Natural killer cell (primary cell): ENCODE results near the gene DCXR. TPM values are rescaled to one million over a fixed set of nuclear protein-coding genes. Genes with fewer than 3 reads are reported as not detected.

ENCODE experiments used
- ATAC-seq, 3 donors: fragments of 150-1000 bp in 2 of 3; fragments of 200-7000 bp in 1 of 3; cut with Tn5 transposase; 1 replicate in 1 of 3; 2 replicates in 2 of 3; pipeline ENCODE4 v1.10.0; 2021; ENCODE audit warnings: mild to moderate bottlenecking in 2 of 3, moderate library complexity in 2 of 3
- DNase-seq, 2 donors: peaks; one replicate each; pipeline versions ENCODE4 v3.0.0 to v3.0.0-alpha.2; 2013 to 2021; ENCODE audit warnings: mixed read lengths in 1 of 2
- H3K27ac ChIP-seq: one replicate; pipeline ENCODE4 v1.5.1; 2013; ENCODE audit warnings: mild to moderate bottlenecking, low read length
- H3K27me3 ChIP-seq: one replicate; pipeline ENCODE4 v1.6.1; 2013; ENCODE audit warnings: low read length; ENCODE audit not compliant: control insufficient read depth, insufficient read depth
- H3K36me3 ChIP-seq: one replicate; pipeline ENCODE4 v1.6.1; 2013; ENCODE audit warnings: low read length; ENCODE audit not compliant: control insufficient read depth, insufficient read depth
- H3K4me1 ChIP-seq: one replicate; pipeline ENCODE4 v1.6.1; 2013; ENCODE audit warnings: low read length; ENCODE audit not compliant: control insufficient read depth, insufficient read depth
- H3K4me3 ChIP-seq: one replicate; pipeline ENCODE4 v1.5.1; 2013; ENCODE audit warnings: low read length
- H3K9me3 ChIP-seq: one replicate; pipeline ENCODE4 v1.6.1; 2013; ENCODE audit warnings: low read length; ENCODE audit not compliant: control insufficient read depth, insufficient read depth
- H3K27ac Mint-ChIP-seq, 2 donors: one replicate each; pipeline ENCODE4 v1.8.0; 2022; ENCODE audit warnings: mild to moderate bottlenecking in 2 of 2, mixed read lengths in 2 of 2, moderate library complexity in 1 of 2
- H3K27me3 Mint-ChIP-seq, 2 donors: one replicate each; pipeline ENCODE4 v1.8.0; 2022; ENCODE audit warnings: low read depth in 2 of 2, mixed read lengths in 2 of 2
- H3K36me3 Mint-ChIP-seq: one replicate; pipeline ENCODE4 v1.8.0; 2022; ENCODE audit warnings: mixed read lengths
- H3K4me1 Mint-ChIP-seq, 2 donors: one replicate each; pipeline ENCODE4 v1.8.0; 2022; ENCODE audit warnings: mixed read lengths in 2 of 2
- H3K4me3 Mint-ChIP-seq: one replicate; pipeline ENCODE4 v1.8.0; 2022; ENCODE audit warnings: mild to moderate bottlenecking, moderate library complexity, mixed read lengths
- H3K9me3 Mint-ChIP-seq, 2 donors: one replicate each; pipeline ENCODE4 v1.8.0; 2022; ENCODE audit warnings: mixed read lengths in 2 of 2
- WGBS: methylation state at CpG from one replicate; pipeline ENCODE4 v1.1.7; 2013; ENCODE audit warnings: missing lambda C conversion rate; ENCODE audit not compliant: insufficient coverage; 5-methylcytosine and 5-hydroxymethylcytosine counted together
- intact Hi-C: fragments of 100-400 bp; cut with micrococcal nuclease; formaldehyde crosslinking; loops from one replicate; pipeline ENCODE4 v1.14.2; 2022
- total RNA-seq, 4 donors: library from RNA; stranded (reverse); fragments of 120-200 nt in 1 of 4; gene quantifications; one replicate each; pipeline versions ENCODE4 v1.2.3 to v1.2.4, GENCODE V29; 2013 to 2022
- TF ChIP-seq, protein P1 (sequence below): fragments of 200-600 bp; IDR thresholded peaks from one replicate; pipeline ENCODE4 v1.8.0; 2022; ENCODE audit warnings: antibody characterized with exemption

Gene DCXR
- total RNA-seq, 3 donors from 2014 or later (not counting 1 experiment from before 2014, with no cell fraction given), result 93.9 to 171 (median 145) TPM

DNA sequence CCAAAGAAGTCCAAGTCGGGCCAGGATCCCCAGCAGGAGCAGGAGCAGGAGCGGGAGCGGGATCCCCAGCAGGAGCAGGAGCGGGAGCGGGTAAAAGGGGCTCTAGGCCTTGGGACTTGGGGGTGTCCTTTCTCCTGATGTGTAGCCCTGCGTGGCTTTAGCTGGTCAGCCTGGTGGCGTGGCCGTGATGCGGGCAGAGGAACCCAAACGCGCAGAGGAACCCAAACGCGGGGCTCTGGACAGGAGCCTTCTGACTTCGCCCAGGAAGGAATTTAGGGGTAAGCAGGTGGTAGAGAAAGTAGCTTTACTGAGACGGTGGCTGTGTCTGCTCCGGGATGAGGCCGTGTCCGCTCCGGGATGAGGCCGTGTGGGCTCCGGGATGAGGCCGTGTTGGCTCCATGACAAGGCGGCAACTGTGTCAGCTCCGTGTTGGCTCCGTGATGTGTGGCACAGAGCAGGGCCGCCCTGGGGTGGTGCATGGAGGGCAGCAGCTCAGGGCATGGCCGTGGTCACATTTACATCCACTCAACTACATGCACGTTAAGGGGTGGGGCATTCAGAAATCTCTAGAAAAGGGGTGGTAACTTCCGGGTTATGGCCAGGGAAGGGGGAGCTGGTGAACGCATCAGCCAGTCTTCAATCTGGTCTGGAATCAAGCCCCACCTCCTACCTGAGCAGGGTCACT, 40.6 kb downstream of the DCXR start:
- Mint-ChIP-seq H3K36me3 (no peaks in the 10 kb centered on the region), H3K4me3 (no peak overlapping the region), H3K9me3 (no peaks in the 10 kb centered on the region), H3K4me1 (no peaks in the 10 kb centered on the region), H3K27ac (no peak overlapping the region), H3K27me3 (no peaks in the 10 kb centered on the region)
- H3K4me1 ChIP-seq, result no peaks in the 10 kb centered on the region
- H3K27ac ChIP-seq, result no peak overlapping the region
- no peaks in the 10 kb centered on the region for H3K9me3 ChIP-seq
- TF ChIP-seq, protein P1, sequence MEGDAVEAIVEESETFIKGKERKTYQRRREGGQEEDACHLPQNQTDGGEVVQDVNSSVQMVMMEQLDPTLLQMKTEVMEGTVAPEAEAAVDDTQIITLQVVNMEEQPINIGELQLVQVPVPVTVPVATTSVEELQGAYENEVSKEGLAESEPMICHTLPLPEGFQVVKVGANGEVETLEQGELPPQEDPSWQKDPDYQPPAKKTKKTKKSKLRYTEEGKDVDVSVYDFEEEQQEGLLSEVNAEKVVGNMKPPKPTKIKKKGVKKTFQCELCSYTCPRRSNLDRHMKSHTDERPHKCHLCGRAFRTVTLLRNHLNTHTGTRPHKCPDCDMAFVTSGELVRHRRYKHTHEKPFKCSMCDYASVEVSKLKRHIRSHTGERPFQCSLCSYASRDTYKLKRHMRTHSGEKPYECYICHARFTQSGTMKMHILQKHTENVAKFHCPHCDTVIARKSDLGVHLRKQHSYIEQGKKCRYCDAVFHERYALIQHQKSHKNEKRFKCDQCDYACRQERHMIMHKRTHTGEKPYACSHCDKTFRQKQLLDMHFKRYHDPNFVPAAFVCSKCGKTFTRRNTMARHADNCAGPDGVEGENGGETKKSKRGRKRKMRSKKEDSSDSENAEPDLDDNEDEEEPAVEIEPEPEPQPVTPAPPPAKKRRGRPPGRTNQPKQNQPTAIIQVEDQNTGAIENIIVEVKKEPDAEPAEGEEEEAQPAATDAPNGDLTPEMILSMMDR, result no peak
- H3K36me3 ChIP-seq, result peaks cover 3% of the 10 kb centered on the region
- ATAC-seq, result no peak
- no peaks in the 10 kb centered on the region for H3K27me3 ChIP-seq
- intact Hi-C loops, result no loop called here
- DNase-seq, result no peak
- no peak overlapping the region for H3K4me3 ChIP-seq
- 95% methylated on average over 30 of the region's 30 CpGs for WGBS

DNA sequence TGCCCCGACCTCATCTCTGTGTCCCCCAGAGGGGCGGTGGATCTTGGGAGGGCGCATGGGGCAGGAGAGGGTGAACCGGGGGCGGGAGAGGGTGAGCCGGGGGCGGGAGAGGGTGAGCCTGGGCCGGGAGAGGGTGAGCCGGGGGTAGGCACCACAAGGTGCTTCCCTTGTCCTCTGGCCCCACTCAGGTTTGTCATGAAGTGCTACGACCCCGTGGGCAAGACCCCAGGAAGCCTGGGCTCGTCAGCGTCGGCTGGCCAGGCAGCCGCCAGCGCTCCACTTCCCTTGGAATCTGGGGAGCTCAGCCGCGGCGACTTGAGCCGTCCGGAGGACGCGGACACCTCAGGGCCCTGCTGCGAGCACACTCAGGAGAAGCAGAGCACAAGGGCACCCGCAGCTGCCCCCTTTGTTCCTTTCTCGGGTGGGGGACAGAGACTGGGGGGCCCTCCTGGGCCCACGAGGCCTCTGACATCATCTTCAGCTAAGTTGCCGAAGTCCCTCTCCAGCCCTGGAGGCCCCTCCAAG, 41.2 kb downstream of the DCXR start:
- Histone ChIP-seq H3K9me3 (no peaks in the 10 kb centered on the region), H3K36me3 (peaks cover 3% of the 10 kb centered on the region), H3K27me3 (no peaks in the 10 kb centered on the region), H3K27ac (no peak overlapping the region), H3K4me1 (no peaks in the 10 kb centered on the region), H3K4me3 (no peak overlapping the region)
- DNase-seq (no peak), ATAC-seq (no peak)
- Mint-ChIP-seq H3K9me3 (no peaks in the 10 kb centered on the region), H3K4me1 (no peaks in the 10 kb centered on the region), H3K36me3 (no peaks in the 10 kb centered on the region), H3K4me3 (no peak overlapping the region), H3K27me3 (no peaks in the 10 kb centered on the region), H3K27ac (no peak overlapping the region)
- intact Hi-C loops, result no loop called here
- WGBS, result 94% methylated on average over 28 of the region's 28 CpGs
- TF ChIP-seq, protein P1, result no peak

DNA sequence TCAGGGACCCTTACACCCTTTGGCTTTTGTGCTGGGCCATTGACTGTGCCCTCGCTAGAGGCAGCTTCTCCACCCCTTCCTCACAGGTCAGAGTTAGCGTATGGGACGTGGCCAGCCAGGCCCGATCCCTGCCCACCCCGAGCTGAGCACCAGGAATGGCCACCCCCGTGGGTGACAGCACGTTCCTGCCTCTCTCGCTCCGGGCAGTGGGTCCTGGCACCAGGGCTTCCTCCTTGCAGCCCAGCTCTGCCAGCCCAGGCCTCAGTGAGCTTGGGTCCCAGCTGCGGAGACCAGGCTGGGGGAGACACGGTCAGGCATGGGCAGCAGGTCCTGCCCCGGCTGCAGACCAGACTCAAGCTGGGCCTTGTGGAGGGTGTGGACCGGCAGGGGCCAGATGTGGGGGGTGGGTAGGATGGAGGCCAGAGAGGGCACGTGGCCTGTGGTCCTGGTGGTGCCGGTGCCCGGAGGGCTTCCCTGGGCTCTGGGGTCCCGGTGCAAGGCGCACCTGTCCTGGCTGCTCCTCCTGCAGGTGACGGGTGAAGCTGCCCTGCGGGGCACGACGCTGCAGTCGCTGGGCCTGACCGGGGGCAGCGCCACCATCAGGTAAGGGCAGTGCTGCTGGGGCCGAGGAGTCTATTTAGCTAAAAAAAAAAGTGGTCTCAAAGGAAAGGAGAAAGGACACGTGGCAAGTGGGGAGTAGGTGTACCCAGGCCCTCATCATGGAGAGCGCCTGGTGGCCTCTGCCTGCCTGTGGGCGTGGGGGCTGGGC, 41.9 kb downstream of the DCXR start:
- ATAC-seq, result no peak
- 96% methylated on average over 29 of the region's 29 CpGs for WGBS
- intact Hi-C loops, result no loop called here

More for the DNA sequence above, 41.9 kb downstream of the DCXR start:
- Histone ChIP-seq H3K36me3 (peaks cover 3% of the 10 kb centered on the region), H3K4me1 (no peaks in the 10 kb centered on the region), H3K9me3 (no peaks in the 10 kb centered on the region), H3K4me3 (no peak overlapping the region), H3K27me3 (no peaks in the 10 kb centered on the region), H3K27ac (no peak overlapping the region)
- Mint-ChIP-seq H3K27me3 (no peaks in the 10 kb centered on the region), H3K9me3 (no peaks in the 10 kb centered on the region), H3K4me3 (no peak overlapping the region), H3K27ac (no peak overlapping the region), H3K36me3 (no peaks in the 10 kb centered on the region), H3K4me1 (peaks cover 2% of the 10 kb centered on the region in 2 donors)
- DNase-seq, result no peak
- TF ChIP-seq, protein P1, result no peak
